ENCODE measurements around the gene NLRP1.
"Not testable (repeated sequence)": the region's sequence is repeated elsewhere in the genome, so short reads cannot be mapped to it uniquely, and the experiment has no call there.

The NLRP1 gene

DNA sequence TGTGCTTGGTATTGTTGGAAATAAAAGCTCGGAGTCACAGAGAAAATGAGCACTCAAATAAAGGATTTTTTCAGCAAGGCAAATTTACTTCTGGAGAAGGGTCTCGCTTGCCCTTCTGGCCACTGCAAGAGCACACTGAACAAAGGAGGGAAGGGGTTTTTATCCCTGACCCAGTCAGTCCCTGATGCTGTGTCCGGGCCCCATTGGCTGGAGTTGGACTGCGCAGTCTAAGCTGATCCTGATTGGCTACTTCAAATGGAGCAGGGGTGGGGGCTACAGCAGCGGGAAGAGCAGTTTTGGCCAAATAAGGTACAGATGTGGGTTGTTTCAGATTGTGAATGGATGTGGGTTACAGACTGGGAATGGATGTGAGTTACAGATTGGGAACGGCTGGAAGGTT, 4.3 kb upstream of the NLRP1 start:
- no peak for DNase-seq (ENCODE audit: low read depth in 1 of 2, low spot score in 1 of 2)

DNA sequence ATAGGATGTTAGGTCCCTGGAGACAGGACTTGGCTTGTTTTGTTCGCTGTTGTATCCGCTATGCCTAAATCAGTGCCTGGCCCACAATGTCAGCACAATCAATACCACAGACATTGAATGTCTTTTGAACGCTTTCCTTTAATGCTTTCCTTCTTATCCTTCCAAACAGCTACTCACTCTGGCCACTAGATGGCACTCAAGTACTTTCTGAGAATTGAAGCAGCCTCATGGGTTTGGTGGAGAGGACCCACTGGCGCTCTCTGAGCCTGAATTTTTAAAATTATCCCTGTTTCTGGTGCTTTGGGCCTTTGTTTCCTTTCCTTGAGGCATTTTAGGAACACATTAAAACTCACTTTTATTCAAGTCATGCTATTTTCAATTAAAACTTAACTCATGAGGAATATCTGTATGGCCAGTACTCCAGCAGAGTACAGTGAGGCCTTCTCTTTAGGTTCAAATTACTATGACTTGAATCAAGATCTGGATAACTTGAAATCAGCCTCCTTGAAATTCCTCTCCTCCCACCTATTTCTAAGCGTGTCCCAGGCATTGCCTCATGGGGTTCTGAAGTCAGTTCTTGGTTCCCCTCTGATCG, 3.2 kb upstream of the NLRP1 start:
- peak in 1 of 2 donors; percentile 67 for DNase-seq (ENCODE audit: low read depth in 1 of 2, low spot score in 1 of 2)

DNA sequence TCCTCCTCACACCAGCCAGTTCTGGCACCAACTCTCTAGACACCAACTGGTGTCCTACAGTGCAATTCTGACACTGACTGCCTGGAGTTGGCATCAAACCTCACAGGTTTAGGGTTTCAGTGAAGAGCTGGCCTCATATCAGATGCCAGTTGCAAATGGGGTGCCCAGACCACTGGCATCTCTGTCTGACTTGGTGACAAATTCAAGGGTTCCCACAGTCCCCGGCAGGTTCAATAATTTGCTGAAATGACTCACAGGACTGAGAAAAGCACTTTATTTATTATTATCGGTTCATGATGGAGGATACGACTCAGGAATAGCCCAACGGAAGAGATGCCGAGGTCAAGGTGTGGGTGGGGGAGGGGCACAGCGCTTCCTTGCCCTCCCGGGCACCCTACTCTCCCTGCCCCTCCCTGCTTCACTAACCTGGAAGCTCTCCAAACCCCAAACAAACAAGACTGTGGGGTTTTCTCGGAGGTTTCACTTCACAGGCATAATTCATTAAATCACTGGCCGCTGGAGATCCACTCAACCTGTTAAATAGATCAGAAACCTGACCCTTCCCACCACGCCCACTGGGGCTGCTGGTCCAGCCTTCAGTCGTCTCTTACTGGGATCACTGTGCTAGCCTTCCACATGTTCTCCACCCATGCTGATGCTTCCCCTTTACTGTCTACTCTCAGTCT, 1.7 kb upstream of the NLRP1 start:
- DNase-seq (ENCODE audit: low read depth in 1 of 2, low spot score in 1 of 2): no peak

DNA sequence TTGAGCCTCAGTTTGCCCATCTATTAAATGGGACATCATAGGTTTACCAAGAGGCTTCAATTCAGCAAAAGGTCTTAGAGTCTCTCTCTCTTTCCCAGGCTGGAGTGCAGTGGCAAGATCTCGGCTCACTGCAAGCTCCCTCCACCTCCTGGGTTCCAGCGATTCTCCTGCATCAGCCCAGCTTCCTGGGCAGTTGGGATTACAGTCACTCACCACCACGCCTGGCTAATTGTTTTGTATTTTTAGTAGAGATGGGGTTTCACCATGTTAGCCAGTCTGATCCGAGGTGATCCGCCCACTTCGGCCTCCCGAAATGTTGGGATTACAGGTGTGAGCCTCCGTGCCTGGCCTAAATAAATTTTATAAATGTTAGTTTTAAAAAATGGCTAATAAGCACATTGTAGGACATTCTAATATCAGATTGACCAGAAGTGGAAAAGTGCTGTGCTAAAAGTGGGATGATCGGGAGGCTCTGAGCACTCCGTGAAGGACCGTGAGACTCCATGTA, 1.0 kb upstream of the NLRP1 start:
- no peak for DNase-seq (ENCODE audit: low read depth in 1 of 2, low spot score in 1 of 2)

DNA sequence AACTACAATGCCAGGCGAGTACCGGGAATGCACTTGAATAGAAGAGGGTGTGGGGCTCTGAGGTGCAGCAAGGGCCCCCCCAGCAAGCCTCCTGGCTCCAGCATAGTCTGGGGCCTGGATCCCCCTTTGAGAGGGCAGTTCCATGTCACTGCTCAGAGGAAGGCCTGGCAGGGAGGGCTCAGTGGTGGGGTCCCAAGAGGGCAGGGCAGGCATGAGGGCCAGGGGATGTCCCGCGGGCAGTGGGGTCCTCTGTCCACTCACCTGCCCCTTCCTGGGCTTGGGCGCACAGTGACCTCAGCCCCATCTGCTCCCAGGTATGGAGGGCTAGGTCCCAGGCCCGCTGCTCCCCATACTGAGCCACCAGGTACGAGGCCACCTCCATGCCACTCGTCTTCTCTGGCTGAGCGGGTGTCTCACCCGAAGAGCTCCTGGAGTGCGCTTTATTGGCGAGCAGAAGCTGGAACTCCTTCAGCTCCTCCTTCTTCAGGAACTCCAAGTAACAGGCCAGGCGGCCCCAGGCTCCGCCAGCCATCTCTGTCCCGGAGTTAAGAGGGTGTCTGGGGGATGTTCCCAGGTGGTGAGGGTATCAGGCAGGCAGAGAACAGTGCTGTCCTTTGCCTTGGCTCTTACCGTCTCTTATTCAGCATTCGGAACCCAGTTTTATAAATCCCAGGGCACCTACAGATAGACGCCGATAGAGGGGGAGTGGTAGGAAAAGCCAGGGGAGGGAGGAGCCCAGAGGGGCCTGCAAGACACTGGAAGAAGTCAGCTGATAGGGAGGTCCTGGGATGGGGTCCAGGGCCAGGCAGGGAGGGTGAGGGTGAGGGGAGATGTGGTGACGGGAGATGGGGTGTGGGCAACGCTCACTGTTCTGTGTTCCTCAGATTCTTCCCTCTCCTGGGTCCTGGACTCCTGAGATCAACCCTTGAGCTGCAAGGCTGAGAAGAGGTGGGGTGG, 605 bp downstream of the NLRP1 start:
- no peak for DNase-seq (ENCODE audit: low read depth in 1 of 2, low spot score in 1 of 2)

DNA sequence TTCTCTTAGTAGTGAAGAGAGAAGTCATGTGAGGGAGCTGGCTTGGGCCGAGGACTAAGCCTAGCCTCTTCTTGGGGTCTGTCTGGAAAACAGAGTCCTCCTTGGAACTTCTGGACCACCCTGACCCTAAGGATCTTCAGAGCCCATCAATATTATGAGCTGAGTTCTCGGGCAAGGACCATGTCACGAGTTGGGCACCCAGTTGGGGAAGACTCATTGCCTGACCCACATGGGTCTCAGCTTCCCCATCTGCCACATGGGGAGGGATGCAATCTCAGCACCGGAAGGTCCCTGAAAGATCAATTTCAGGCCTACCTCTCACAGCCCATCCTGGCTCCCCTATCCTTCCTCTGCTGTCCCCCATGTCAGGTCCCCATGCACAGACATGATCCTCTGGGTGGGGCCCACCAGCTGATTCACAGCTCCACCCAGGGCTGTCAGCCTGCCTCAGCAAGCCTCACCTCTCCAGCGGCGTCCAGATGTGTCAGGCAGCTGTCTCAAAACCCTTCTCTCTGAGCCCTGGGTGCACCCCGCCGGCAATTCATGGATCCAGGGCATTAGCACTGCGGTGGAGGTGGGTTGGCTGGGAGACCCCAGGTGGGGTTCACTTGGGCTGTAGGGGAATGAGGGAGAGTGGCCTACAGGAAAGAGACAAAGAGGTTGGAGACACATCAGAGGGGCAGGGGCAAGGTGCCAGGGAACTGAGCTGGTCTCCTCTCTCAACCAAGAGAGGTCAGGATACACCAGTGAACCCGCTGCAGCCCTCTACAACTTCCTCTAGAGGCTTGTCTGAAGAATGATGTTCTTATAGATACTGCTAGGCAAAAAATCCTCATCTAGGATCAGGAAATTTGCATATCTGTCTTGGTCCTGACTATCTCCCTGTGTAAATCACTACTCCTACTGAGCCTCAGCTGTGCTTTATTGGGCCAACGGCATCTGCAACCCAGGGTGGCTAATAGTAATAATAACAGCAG, 1.8 kb downstream of the NLRP1 start:
- DNase-seq (ENCODE audit: low read depth in 1 of 2, low spot score in 1 of 2): no peak

DNA sequence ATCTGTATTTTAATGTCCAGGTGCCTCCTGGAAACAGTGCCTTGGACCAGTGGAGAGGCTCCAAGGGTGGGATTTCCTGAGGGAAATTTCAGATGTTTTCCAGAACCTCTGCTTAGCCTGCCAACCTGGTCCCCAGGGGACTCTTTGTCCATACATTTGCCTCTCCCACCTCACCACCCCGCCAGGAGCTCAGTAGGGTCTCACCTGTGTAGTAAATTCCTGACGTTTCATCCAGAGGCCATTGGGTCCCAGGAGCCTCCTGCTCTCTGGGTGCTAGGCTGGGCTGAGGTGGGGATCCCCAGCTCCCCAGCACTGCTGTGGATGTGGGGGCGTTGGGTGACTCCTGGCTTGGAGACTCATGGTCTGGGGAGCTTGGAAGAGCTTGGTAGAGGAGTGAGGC, 2.7 kb downstream of the NLRP1 start:
- no peak for DNase-seq (ENCODE audit: low read depth in 1 of 2, low spot score in 1 of 2)

DNA sequence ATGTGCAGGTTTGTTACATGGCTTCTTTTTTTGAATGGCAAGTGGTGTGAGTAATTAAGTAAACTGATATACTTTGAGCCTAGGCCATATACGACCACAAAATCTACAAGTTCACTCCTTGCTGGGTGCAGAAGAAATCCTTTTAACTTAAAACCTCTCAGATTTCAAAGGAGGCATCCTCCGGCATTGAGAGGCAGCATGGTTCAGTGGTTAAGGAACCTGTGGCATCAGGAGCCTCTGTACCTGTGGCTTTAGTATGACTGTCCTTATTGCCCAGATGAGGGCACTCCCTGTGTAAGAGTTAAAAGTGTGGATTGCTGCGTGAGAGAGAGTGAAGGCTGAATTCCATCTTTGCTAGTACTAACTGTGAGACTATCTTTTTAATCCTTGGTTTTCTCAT, 3.3 kb downstream of the NLRP1 start:
- DNase-seq (ENCODE audit: low read depth in 1 of 2, low spot score in 1 of 2): no peak

DNA sequence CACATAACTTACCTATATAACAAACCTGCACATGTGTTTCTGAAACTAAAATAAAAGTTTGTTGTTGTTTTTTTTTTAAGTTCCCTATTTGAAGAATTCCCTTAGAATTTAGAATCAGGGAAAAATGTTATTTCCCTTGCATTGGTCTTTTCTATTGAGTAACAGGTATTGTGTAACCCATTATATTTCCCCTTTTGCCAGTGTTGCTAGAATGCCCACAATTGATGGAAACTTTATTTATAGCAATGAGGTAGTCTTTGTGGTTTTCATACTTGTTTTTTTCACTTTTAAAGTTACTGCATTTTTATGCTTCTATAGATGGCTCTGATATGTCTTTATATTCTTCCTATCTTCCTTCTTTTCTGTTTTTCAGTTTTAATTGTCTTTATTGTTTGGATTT, 3.9 kb downstream of the NLRP1 start:
- no peak for DNase-seq (ENCODE audit: low read depth in 1 of 2, low spot score in 1 of 2)

DNA sequence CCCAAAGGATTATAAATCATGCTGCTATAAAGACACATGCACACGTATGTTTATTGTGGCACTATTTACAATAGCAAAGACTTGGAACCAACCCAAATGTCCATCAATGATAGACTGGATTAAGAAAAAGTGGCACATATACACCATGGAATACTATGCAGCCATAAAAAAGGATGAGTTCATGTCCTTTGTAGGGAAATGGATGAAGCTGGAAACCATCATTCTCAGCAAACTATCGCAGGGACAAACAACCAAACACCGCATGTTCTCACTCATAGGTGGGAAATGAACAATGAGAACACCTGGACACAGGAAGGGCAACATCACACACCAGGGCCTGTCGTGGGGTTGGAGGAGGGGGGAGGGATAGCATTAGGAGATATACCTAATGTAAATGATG, 5.5 kb downstream of the NLRP1 start:
- not testable (repeated sequence) for DNase-seq (ENCODE audit: low read depth in 1 of 2, low spot score in 1 of 2)

DNA sequence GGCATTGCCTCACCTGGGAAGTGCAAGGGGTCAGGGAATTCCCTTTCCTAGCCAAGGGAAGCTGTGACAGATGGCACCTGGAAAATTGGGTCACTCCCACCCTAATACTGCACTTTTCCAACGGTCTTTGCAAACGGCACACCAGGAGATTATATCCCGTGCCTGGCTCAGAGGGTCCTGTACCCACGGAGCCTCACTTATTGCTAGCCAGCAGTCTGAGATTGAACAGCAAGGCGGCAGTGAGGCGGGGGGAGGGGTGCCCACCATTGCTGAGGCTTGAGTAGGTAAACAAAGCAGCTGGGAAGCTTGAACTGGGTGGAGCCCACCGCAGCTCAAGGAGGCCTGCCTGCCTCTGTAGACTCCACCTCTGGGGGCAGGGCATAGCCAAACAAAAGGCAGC, 11.3 kb downstream of the NLRP1 start:
- not testable (repeated sequence) for DNase-seq (ENCODE audit: low read depth in 1 of 2, low spot score in 1 of 2)

DNA sequence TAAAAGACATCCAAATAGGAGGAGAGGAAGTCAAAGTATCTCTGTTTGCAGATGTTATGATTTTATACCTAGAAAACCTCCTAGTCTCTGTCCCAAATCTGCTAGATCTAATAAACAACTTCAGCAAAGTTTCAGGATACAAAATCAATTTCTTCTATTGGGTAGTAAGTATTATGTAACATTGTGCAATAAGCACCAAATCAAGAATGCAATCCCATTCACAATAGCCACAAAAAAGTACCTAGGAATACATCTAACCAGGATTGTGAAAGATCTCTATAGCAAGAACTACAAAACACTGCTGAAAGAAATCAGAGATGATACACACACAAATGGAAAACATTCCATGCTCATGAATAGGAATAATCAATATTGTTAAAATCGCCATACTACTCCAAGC, 13.0 kb downstream of the NLRP1 start:
- no peak for DNase-seq (ENCODE audit: low read depth in 1 of 2, low spot score in 1 of 2)

DNA sequence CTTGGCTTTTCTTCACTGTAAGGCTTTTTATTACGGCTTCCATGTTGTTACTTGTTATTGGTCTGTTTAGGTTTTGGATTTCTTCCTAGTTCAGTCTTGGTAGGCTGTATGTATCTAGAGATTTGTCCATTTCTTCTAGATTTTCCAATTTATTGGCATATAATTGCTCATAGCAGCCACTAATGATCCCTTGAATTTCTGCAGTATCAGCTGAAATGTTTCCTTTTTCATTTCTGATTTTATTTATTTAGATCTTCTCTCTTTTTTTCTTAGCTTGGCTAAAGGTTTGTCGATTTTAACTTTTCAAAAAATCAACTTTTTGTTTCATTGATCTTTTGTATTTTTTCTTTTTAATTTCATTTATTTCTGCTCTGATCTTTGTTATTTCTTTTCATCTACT, 18.5 kb downstream of the NLRP1 start:
- no peak for DNase-seq (ENCODE audit: low read depth in 1 of 2, low spot score in 1 of 2)

DNA sequence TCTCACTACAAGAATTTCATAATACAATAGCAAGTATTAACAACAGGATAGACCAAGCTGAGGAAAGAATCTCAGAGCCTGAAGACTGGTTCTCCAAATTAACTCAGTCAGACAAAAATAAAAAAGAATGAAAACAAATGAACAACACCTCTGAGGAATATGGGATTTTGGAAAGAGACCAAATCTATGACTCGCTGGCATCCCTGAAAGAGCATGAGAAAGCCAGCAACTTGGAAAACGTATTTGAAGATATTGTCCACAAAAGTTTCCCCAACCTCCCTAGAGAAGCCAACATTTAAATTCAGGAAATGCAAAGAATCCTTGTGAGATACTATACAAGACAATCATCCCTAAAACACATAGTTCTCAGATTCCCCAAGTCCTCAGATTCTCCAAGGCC, 20.9 kb downstream of the NLRP1 start:
- no peak for DNase-seq (ENCODE audit: low read depth in 1 of 2, low spot score in 1 of 2)

DNA sequence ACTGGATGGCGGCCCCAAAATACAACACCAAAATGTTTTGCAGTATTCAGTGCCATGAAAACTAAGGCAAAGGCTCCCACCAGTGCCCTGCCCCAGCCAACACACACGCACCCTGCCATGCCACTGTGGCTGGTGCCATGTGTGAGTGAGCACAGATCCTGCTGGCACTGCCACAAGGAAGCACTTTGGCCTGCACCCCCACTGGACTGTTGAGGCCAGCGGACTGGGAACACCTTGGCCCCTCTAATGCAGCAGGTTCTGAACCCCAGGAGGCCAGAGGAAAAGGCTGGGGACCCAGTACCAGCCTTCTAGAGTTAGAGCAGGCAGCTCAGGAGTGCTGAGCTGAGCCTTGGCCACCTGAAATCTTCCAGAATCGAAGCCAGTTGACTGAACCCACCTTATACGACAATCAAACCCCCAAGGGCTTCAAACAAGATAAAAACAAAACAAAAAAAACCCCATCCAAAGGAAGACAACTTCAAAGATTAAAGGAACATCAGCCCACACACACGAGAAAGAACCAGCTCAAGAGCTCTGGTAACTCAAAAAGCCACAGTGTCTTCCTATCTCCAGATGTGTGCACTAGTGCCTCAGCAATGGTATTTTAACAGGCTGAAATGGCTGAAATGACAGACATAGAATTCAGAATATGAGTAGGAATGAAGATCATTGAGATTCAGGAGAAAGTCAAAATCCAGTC, 21.5 kb downstream of the NLRP1 start:
- DNase-seq (ENCODE audit: low read depth in 1 of 2, low spot score in 1 of 2): no peak

DNA sequence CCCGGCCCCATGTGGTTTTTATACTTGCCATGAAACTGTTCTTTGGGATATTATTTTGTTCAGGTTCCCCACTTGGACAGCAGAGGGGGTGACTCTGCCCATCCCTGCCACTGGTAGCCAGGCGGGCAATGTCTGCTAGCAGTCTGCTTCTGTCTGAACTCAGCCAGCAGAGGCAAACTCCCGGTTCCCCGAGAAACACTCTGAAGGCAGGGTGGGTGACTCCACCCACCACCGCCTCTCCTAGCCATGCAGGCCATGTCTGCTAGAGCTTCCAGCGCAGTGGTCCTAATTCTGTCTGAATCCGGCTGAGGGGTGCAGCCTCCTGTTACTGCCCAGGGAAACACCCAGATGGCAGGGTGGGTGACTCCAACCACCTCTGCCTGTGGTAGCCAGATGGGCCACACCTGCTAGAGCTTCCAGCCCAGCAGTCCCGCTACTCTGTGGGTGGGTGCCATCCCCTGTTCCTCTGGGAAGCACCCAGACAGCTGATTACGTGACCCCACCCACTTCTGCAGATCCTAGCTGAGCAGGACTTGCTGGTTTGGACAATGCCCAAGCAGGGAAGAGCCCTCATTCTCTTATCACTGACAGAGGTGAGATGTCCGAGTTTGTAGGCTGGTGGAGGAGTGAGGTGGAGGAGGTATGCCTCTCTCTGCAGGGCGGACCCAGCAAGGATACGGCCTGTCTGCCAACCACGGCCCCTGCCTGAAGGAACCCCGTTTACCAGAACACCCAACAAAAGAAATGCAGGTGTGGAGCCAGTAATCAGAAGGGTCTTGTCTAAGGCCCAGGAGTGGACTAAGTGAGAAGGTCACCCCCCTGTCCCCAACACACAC, 22.4 kb downstream of the NLRP1 start:
- DNase-seq (ENCODE audit: low read depth in 1 of 2, low spot score in 1 of 2): no peak

DNA sequence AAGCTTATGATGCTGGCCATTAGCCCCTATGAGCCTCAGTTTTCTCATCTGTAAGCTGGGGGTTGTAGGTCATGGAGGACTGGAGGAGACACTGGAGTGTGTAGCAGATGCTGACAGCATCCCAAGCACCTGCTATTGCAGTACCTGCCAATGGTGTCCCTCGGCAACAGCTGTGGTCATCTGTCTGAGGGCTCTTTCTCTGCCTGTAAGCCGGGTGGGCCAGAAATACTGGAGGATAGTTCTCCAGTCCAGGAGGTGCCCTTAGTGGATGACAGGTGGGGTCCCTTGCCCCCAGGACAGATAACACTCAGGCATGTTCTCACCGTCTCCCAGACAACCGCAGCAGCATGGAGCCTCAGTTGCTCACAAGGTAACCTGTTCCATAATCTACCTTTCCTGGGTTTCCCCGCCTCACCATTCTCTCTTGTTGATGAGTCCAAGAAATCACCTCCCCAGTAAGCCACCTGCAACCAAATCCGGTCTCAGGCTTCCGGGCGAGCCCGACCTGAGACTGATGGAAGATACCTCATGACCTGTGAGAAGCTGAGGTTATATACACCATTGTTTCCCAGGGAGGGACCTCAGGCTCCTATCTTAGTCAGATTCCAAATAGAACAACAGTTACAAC, 23.8 kb downstream of the NLRP1 start:
- no peak for DNase-seq (ENCODE audit: low read depth in 1 of 2, low spot score in 1 of 2)

DNA sequence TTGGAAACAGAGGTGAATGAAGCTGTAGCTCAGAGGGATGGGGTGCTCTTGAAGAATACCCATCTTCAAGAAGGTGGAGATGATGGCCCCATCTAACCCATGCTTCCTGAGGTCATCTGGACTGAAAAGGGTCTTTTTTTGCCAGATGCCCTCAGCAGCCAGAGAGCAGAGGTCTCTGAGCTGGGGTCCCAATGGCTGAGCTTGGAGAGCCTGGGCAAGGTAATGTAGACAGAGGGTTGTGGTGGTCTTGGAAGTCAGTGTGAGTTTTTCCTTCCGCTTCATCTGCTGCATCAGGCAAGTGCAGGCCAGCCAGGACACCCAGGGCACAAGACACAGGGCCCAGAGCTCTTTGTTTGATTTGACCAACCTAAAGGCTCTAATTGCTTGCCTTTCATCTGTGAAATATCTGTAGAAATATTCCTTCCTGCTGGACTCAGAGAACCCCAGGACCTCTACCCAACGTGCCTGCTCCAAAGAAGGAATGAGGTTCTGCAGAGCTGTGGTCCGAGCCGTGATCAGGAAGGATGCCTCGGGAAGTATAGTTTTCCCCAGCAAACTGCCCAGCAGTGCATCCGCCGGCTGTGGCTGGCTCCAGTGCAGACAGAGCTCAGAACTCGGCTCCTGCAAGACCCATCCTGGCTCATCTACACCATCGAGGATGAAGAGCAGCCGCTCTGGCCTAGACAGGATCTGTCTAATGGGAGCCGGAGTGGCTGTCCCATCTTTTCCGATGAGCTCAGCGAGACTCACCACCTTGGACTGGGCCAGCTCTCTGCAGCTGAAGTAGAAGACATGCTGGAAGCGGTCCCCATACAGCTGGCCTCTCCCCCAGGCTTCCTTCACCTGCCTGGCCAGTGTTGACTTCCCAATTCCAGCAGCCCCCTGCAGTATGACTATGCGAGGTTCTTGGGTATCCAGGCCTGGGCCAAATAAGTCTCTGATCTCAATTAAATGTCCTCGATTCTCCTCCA, 25.2 kb downstream of the NLRP1 start:
- DNase-seq (ENCODE audit: low read depth in 1 of 2, low spot score in 1 of 2): no peak

Data from activated CD4-positive, alpha-beta T cell treated with anti-CD3 and anti-CD28 coated beads, Interleukin-2, amount 50 U/mL, for 24 hours (primary cell).